HG02870 (cell line): ENCODE data around the gene CACFD1.

Experiments used
- ATAC-seq: cut with Tn5 transposase; IDR thresholded peaks from one replicate; pipeline ENCODE4 v1.9.1; 2021; ENCODE audit warnings: mild to moderate bottlenecking, moderate library complexity; ENCODE audit not compliant: unreplicated experiment

The CACFD1 gene

GRCh38 chr9:133496861-133497842, 37.4 kb downstream of the CACFD1 start:
- no peak for ATAC-seq

GRCh38 chr9:133499132-133499891, 39.5 kb downstream of the CACFD1 start:
- ATAC-seq = no peak

GRCh38 chr9:133499892-133500270, 40.1 kb downstream of the CACFD1 start:
- no peak for ATAC-seq

- ATAC-seq = no peak
Measured at GRCh38 chr9:133502112-133502511, 42.3 kb downstream of the CACFD1 start.

- no peak for ATAC-seq
Measured at GRCh38 chr9:133505186-133505830, 45.5 kb downstream of the CACFD1 start.

- no peak for ATAC-seq
Measured at GRCh38 chr9:133505901-133506652, 46.3 kb downstream of the CACFD1 start.

- no peak for ATAC-seq
Measured at GRCh38 chr9:133506653-133507038, 46.9 kb downstream of the CACFD1 start.

- ATAC-seq = no peak
Measured at GRCh38 chr9:133507246-133507965, 47.6 kb downstream of the CACFD1 start.

GRCh38 chr9:133508046-133508445, 48.3 kb downstream of the CACFD1 start:
- no peak for ATAC-seq

GRCh38 chr9:133509179-133510083, 49.7 kb downstream of the CACFD1 start:
- ATAC-seq = no peak

- no peak for ATAC-seq
Measured at GRCh38 chr9:133510926-133511505, 51.2 kb downstream of the CACFD1 start.

- no peak for ATAC-seq
Measured at GRCh38 chr9:133511607-133512006, 51.8 kb downstream of the CACFD1 start.

- ATAC-seq = no peak
Measured at GRCh38 chr9:133512253-133513213, 52.8 kb downstream of the CACFD1 start.

GRCh38 chr9:133513214-133514100, 53.7 kb downstream of the CACFD1 start:
- no peak for ATAC-seq

GRCh38 chr9:133514460-133515239, 54.9 kb downstream of the CACFD1 start:
- ATAC-seq = no peak

- no peak for ATAC-seq
Measured at GRCh38 chr9:133515240-133515610, 55.4 kb downstream of the CACFD1 start.
